HTR-8/SVneo (cell line): Measurements from ENCODE around the gene TREX2.

Source experiments
- DNase-seq: peaks from one replicate; pipeline ENCODE4 v3.0.0; 2011; ENCODE audit warnings: low spot score, mixed read lengths; ENCODE audit not compliant: insufficient read length
- FAIRE-seq: peaks from 2 replicates; lab custom pipeline; 2011; peaks lifted over from hg19 to GRCh38; lab: Jason Lieb, UNC

Gene TREX2

GRCh38 chrX:153445856-153446635 lies at the start of gene TREX2:
TSS of gene TREX2 (minus strand) at chrX:153446056. CDS start at chrX:153445430, 626 bp downstream.
- FAIRE-seq (no peak), DNase-seq (no peak)

- FAIRE-seq (no peak), DNase-seq (no peak)
These were observed 49.5 kb upstream of the TREX2 start for GRCh38 chrX:153495362-153495751.

GRCh38 chrX:153494541-153495361 lies 48.9 kb upstream of the TREX2 start, which contains the start of gene BGN:
TSS of gene BGN (plus strand) at chrX:153494980. CDS start at chrX:153504632, 9,652 bp downstream.
- FAIRE-seq: peak; percentile 9
- peak; percentile 41 for DNase-seq

GRCh38 chrX:153494061-153494460 lies 48.2 kb upstream of the TREX2 start:
- FAIRE-seq (no peak), DNase-seq (no peak)

DNA sequence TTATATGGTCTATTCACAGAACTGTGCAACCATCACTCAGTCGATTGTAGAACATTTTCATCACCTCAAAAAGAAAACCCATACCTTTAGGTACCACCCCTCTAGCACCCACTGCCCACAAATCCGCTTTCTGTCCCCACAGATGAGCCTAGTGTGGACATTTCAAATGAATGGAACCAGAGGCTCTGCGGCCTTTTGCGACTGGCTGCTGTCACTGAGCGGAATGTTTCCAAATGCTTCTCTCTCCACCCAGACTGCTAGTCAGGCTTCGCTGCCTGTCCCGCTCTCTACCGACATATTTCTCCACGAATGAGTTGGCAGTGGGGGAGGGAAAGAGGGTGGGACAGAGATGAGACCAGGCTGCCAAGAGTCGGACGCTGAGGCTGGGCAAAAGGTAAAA lies 47.2 kb upstream of the TREX2 start:
- FAIRE-seq: no peak
- no peak for DNase-seq

DNA sequence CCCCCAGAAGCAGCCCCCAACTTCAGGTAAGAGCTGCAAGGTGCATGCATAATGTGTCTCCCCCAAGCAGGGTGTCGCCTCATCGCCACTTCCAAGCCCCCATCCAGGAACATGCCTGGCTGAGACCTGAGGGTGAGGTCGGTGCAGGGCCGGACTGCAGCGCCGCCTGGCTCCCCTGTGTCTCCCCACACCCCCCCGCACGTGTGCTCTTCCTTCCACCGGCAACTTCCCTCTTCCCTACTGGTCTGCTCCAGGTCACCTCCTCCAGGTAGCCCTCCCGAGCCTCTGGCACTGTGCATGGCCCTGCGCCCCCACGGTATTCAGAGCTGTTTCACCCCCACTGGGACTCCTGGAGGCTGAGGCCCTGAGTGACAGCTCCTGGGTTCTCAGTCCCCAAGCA lies 46.7 kb upstream of the TREX2 start:
- FAIRE-seq: no peak
- DNase-seq: no peak

DNA sequence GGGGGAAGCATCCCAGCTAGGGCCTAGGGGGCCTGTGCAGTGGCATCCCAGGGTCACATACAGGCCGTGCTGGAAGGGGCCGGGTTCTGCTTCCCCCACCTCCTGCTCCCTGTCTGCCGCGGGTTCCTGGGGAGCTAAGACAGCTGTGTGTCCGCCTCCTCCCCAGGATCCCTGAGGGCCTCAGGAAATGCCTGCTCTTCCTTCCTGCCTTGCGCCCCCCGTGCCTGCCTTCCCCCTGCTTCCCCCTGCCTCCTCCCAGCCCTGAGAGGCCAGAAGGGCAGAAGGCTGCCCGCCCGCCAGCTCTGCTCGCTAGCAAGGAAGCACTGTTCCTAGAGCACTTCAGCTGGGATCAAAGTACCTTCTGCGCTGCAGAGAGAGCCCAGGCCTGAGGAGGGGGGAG lies 46.1 kb upstream of the TREX2 start:
- no peak for FAIRE-seq
- no peak for DNase-seq

DNA sequence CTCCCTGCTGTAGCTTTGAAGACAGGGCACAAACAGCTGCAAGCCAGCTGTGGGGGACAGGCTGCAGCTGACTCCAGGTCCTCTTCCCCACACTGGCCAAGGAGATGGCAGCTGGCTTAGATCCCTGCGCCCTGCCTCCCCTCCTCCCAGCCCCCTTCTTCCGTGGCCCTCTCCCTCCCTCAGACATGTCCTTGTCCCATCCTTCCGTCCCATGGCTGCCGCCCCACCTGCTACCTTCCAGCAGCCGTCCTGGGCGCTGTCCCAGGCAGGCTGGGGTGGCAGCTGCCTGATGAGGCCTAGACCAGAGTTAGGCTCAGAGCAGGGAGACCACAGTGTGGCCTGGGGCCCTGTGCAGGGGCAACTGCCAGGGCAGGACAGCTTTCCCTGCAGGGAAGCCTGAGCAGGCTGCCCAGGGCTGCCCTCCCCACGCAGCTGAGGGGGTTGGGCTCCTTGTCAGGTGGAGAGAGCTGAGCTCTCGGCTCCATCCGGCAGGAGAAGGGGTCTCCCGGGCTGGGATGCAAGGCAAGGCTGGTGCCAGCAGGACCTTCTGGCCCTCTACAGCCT lies 45.6 kb upstream of the TREX2 start:
- DNase-seq (no peak), FAIRE-seq (no peak)

GRCh38 chrX:153490217-153490930 lies 44.5 kb upstream of the TREX2 start:
- no peak for FAIRE-seq
- no peak for DNase-seq

DNA sequence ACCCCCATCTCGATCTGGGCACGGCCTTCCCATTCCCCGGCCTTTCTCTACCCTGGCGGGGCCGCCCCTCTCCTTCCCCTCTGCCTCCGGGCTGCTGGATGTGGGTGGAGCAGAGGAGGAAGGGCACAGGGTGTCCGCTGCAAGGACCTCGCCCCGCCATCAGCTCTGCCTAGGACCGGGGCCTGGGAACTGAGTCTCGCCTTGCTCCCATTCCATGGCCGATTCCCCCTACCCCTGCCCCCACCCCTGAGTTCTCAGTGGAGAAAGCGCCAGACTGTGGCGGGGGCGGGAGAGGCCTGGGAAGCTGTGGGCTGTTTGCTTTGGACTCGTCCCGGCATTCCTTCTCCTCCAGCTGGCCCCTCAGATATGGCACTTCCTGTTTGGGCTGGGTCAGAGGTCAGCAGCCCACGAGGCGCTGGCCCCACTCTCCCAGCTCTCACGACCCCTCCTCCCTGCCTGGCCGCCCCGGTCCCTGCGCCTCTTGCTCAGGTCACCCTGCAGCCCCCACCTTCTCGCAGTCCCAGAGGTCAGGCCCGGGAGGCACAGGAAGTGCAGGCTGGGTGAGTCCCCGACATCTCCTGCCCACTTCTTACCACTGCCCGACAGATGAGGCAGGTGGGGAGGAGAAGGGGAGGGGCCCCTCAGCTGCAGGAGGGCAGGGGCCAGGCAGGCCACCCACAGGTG lies 42.5 kb upstream of the TREX2 start:
- DNase-seq (no peak), FAIRE-seq (no peak)

- DNase-seq: no peak
- no peak for FAIRE-seq
These were observed 41.8 kb upstream of the TREX2 start for GRCh38 chrX:153487590-153488071.

DNA sequence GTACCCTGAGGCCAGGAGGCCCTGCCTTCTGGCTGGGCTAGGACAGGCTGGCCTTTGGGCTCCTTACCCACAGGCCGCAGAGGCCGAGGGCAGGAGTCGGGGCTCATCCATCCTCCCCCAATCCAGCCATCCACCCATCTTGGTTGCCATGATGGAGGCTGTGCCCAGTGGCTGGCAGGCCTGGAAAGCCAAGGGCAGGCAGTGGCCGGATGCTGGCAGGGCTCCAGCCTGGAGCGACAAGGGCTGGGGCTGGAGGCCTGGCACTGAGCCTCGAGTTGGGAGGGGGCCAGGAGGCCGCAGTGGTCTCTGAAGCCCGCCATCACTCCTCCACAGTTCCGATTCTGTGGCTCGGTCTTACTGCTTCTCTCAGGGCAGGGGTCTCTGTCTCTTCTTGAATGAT lies 40.3 kb upstream of the TREX2 start:
- DNase-seq (no peak), FAIRE-seq (no peak)

DNA sequence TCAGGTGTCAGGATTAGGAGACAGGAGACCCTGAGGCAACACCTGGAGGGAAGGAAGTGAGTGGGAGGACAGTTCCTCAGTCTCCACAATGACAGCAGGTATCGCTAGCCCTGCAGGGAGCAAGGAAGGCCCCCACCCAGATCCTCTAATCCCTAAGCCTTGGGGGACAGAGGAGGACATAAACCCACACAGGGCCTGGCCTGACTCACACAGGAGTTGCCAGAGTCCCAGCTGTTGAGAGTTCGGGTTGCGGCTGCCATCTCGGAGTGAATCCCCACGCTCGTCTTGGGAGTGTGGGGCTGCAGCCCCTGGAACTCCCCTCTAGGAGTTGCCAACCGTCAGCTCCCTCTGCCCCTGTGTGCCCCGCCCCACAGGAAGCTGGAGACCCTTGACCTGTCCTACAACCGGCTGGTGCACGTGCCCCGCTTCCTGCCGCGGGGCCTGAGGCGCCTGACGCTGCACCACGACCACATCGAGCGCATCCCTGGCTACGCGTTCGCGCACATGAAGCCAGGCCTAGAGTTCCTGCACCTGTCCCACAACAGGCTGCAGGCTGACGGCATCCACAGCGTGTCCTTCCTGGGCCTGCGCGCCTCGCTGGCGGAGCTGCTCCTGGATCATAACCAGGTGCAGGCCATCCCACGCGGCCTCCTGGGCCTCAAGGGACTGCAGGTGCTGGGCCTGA lies 39.7 kb upstream of the TREX2 start:
- FAIRE-seq (no peak), DNase-seq (no peak)

DNA sequence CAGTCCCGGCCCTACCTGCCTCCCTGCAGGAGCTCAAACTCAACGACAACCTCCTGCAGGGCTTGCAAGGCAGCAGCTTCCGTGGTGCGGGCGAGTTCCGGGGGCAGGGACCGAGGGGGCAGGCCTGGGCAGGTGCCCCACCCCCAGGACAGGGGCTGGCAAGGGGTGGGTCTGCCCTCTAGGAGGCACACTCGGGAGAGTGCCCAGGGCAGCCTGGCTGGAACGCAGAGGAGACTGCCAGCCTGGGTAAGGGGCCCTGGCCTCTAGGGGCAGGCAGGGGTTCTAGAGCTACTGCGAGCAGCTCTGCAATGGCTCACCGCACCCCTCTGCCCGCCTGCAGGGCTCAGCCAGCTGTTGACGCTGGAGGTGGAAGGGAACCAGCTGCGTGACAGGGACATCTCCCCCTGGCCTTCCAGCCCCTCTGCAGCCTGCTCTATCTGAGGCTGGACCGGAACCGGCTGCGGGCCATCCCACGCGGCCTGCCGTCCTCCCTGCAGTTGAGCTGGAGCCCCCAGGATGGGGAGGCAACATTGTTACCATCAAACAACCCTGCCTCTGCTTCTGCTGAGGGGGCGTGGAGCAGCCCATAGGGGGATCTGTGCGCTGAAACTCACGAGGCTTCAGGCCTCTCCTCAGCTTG lies 36.6 kb upstream of the TREX2 start:
- FAIRE-seq: no peak
- no peak for DNase-seq

DNA sequence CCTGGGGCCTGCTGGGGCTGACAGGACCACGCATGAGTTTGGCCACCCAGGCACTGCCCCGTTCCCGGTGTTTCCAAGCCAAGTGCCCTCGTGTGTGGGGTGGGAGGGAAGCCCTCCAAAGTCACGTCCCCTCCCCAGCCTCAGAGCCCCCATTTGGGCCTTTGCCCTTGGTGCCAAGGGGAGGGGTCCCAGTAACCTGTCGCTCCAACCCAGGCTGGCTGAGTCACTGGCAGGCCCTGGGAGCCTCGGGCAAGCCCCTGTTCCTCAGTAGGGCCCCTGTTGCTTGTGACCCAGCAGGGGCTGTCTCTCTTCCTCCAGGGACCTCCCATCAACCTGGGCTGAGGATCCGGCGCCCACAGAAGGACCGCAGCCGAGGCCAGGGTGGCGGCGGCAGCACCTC lies 35.2 kb upstream of the TREX2 start:
- no peak for DNase-seq
- no peak for FAIRE-seq

GRCh38 chrX:153478746-153479145 lies 32.9 kb upstream of the TREX2 start:
- DNase-seq (no peak), FAIRE-seq (no peak)

GRCh38 chrX:153477901-153478300 lies 32.0 kb upstream of the TREX2 start:
- no peak for DNase-seq
- no peak for FAIRE-seq

GRCh38 chrX:153477364-153477857 lies 31.6 kb upstream of the TREX2 start:
- no peak for FAIRE-seq
- no peak for DNase-seq
